Measurements from ENCODE around the gene TTLL13.

Gene TTLL13, protein sequence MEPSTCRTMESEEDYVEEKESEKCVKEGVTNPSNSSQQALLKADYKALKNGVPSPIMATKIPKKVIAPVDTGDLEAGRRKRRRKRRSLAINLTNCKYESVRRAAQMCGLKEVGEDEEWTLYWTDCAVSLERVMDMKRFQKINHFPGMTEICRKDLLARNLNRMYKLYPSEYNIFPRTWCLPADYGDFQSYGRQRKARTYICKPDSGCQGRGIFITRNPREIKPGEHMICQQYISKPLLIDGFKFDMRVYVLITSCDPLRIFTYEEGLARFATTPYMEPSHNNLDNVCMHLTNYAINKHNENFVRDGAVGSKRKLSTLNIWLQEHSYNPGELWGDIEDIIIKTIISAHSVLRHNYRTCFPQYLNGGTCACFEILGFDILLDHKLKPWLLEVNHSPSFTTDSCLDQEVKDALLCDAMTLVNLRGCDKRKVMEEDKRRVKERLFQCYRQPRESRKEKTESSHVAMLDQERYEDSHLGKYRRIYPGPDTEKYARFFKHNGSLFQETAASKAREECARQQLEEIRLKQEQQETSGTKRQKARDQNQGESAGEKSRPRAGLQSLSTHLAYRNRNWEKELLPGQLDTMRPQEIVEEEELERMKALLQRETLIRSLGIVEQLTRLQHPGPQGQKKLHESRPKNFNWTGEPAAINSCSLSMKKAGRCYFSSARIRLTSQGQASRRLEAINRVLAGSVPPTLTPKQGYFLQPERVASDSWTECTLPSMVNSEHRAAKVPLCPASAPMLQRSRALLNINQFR

DNA sequence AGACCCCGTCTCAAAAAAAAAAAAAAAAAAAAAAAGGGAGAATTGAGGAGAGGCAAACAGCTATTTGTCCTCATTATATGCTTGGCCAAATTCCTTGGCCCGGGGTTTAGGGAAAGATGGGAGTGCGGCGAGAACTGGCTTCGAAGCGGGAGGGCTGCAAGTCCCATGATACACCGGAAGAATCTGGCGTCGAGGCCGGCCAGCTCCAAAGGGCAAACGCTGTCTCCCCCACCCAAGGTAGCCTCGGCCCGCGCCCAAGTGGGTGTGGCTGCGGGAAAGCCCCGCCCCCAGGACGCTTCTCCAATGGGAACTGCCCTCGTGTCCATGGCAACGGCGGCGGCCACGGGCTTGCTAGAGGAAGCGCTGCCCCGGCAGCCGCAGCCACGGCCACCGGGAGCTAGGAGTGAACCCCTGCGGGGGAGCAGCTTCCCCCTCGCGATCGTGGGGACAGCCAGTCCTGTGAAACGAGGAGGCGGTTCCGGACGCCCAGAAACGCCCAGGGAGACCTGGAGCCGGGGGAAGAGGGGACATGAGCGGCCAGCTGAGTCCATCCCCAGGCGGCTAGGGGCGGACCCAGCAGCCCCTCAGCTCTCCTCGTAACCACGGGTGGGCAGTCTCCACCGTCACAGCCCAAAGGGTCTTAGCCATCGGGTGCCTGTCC is at the start of gene TTLL13:
Gene TTLL13 (plus strand): TSS at position 354 of the 661 bp plus-strand sequence. CDS start 1,075 bp downstream, outside the sequence.
- peak; percentile 82 for DNase-seq

DNA sequence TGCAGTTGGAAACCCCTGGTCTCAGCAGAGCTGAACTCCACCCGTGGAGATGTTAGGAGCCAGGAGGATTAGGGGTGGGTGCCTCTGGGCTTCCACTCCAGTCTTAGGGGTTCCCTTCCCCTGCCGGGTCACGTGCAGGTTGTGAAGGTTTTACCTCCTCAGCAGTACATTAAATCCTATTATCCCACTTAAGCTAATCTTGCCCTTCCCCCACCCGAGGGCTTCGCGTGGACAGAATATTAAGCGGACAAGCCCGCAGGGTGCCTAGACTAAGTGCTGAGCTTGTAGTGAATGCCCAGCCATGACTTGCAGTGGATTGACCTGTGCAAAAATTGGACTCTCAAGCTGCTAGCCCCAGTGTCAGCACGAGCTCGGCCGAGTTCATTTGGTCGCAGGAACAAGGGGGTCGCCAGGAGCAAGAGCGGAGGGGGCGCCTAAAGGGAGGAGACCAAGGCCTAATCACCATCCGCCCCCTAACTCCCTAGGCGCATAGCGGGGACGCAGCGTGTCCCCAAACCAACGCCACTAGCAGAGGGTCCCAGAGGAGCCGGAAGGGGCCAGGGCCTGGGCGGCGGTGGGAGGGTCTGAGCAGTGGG is 48.7 kb upstream of the TTLL13 start:
- DNase-seq = peak; percentile 45

DNA sequence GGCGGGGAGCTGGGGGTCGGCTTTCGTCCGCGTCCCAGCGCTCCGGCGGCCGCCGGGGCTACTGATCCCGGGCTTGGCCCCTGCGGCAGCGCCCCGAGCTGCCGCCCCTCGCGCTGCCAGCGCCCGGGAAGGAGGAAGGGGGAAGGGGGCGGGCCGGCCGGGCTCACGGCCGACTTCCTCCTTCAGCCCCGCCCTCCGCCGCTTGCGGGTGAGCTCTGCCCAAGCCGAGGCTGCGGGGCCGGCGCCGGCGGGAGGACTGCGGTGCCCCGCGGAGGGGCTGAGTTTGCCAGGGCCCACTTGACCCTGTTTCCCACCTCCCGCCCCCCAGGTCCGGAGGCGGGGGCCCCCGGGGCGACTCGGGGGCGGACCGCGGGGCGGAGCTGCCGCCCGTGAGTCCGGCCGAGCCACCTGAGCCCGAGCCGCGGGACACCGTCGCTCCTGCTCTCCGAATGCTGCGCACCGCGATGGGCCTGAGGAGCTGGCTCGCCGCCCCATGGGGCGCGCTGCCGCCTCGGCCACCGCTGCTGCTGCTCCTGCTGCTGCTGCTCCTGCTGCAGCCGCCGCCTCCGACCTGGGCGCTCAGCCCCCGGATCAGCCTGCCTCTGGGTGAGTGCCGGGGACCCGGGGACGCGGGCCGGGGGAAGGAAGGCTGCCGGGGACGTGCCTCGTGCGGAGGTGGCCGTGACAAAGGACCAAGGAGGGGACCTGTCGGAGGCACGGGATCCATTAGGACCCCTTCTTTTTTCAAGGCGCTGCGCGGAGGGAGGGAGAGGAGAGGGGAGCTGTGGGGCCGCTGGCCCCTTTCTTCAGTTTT is 48.0 kb upstream of the TTLL13 start, which contains the start of gene SEMA4B:
Gene SEMA4B (plus strand): TSS at position 201 of the 814 bp plus-strand sequence. CDS start 249 bp downstream, at position 450.
- DNase-seq = peak; percentile 68

DNA sequence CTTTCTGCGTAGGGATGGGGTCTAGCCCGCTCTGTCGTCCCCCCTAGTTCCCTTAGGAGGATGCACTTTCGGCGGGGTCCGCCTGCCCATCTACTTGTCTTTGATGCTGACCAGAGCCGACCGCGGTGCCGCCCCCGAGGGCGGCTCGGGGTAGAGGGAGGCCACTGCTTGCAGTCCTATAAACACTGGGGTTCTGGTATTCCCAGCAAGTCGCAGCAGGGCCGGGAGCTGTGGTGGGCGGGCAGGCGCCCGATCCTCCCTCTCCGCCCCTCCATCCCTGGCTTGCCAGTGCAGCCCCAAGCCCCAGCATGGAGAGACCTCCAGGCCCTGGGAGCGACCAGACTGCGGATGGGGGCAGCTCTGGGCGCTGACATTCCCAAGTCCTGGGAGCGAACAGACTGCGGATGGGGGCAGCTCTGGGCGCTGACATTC is 47.4 kb upstream of the TTLL13 start:
- no peak for DNase-seq

DNA sequence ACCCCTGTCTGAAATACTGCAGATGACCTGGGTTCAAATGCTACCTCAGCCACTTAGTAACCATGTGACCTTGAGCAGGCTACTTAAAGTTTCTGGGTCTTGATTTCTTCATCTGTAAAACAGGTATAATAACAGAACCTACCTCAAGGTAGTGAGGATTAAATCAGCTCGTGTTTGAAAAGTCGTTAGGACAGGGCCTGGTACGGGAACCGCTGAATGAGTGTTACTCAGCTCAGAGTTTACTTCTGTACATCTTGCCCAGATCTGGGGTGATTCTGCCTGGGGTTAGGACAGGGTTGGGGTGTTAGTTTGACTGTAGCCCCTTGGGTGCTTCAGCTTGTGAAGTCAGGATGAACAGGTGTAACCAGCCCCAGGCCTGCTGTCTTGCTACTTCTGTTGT is 46.4 kb upstream of the TTLL13 start:
- DNase-seq = no peak

DNA sequence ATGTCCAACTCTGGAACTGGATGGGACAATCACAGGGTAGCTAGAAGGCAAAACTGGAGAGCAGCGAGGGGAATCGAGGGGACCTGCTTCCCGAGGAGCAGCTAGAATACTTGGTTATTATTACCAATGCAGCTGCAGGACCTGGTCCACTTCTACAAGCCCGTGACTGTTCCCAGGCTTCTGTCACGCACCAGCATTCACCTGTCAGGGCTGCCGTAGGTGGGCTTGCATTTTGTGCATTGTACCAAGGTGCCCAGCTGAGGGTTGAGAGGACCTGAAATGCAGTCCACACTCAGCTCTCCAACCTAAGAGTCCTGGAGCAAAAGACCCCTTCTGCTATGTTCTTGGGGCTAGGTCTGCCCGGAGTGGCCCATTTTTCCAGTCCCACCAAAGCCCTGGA is 45.9 kb upstream of the TTLL13 start:
- no peak for DNase-seq

DNA sequence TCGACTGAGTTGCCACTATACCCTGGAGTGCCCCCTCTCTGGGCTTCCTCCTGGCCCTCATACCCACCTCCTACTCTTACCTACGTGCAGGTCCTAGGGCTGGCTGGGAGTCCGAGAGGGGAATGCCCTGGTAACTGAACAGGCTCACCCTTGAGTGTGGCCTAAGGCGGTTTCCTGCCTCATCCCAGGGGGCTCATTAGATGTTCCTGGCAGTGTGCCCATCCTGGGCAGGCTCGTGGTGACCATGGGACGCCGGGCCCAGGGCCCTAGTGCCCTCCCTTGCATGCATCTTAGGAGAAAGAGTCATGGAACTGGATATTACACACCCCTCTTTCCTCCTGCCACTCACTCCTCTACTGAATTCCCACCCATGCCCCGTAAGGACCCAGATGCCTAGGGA is 45.4 kb upstream of the TTLL13 start:
- peak; percentile 37 for DNase-seq

DNA sequence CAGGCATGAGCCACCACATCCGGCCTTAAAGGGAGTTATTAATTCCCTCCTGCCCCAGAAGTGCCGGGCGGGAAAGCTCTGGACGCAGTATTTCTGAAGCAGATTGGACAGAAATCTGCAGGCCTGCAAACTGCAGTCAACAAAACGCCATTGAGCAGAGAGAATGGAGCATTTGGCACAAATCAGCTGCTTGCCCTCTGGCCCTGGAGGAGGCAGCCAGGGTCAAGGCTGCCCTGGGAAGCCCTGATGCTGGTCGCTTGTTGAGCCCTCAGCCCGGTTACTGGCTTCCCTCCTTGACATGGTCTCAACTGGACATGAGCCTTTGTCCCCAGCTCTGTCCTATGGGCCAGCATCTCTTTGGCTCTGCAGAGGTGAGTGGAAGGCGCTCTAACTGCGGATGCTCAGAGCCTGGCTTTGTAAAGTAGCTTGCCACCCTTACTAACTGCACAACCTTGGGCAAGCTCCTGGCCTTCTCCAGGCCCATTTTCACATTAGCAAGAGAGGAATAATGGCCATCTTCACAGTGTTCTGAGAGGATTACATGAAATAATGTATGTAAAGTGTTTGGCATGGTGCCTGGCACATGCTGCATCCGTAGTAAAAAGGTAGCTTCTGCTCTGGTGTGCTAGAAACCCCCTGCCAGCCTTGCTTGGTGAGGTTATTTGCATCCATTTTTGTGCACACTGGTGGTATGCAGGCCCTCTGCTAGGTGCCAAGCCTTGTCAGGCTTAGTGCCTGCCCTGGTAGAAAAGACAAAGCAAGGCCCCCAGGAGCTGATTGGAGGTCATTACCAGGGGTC is 44.1 kb upstream of the TTLL13 start:
- DNase-seq = peak; percentile 46

DNA sequence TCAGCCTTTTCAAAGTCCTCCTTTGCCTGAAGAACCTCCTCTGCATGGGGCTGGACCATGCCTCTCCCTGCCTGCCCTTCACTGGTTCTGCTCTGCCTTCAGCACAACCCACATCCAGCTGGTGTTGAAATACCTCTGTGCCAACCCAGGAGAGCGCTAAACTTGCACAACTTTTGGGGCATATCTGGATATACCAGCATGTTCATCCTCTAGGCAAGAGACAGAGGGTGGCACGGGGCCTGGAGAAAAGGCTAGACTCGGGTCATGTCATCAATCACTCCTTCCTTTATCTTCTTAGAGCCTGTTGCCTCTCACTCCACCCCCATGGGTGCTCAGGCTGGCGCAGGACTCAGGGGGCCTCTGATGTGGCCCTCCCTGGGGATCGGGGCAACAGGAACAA is 43.5 kb upstream of the TTLL13 start:
- no peak for DNase-seq

DNA sequence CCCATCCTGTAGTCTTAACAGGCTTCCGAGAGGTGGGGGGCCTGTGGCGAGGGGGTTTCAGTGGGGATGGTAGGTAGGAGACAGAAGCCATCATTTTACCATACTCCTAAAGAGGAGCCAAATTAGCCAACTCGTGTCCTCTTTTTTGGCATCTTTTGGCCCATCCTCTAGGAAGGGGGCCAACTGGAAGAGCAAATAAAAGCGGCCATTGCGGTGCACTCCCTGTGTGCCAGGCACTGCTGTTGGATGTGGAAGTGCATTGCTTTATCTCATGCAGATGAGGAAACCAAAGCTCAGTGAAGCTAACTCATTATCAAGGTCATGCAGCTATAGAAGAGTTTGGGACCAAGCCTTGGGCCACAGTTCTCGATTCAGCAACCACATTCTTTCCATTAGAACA is 42.1 kb upstream of the TTLL13 start:
- DNase-seq = no peak

DNA sequence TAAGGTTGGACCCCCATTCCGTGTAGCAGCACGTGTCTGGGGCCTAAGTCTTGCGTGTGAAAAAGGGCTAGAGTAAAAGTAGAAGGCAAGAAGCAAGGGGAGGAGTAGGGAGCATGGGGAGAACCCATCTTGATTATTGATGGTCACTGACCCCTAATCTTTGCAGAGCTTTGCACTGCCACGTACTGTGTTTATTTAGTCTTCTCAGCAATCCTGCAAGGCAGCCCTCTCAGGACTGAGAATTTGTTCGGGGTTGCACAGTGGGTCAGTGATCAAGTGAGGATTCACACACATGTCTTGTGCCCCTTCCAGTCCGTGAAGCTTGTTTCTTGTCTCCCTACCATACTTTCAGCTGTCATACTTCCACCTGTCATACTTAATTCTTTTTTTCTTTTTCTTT is 41.0 kb upstream of the TTLL13 start:
- DNase-seq = no peak

DNA sequence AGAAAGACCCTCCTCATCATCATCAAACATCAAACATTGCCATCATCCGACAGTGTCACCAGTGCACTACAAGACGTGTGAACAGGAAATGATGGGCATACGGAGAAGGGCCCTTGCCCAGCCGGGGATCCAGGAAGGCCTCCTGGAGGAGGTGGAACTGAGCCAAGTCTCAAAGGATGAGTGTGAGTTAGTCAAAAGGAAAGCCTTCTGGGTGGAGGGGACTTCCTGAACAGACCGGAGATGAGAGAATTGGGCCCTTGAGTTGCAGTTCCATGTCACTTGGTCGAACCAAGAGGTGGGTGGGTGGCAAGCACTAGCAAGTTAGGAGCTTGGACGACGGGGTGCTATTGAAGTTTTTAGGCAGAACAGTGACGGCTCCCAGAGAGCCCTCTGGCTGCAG is 39.8 kb upstream of the TTLL13 start:
- DNase-seq = no peak

DNA sequence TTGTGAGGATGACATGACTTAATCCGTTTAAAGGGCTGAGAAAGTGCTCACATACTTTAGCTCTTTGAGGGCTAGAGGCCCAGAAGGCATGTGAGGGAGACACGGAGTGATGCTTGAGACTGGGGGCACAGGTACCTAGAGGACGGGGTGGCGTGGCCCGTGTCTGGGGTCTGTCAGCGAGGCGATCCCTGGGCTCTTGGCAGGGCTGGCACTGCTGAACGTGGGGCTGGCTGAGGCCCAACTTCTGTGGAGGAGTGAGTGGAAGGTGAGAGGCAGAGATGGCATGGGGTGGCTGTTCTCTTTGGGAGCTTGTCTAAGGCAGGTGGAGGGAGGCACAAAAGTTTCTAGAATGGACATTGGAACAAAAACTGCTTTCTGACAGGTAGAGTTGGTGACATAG is 38.8 kb upstream of the TTLL13 start:
- DNase-seq = no peak

DNA sequence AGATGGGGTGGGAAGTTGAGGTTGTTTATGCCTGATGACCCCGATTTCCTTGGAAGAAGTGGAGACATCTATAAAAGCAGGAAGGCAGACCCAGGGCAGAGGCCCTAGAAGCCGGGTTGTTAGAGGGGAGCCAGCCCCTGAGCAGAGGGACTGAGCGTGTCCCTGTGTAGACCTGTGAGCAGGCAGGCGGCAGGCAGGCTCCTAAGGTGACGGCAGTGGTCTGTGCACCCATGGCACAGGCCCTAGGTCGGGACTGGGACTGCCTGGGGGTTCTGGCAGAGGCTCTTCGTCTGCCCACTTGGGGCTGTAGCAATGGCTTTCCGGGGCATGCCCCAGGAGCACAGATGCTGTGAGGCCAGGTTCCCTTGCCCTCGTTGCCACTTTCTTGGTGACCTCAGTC is 38.3 kb upstream of the TTLL13 start:
- no peak for DNase-seq

DNA sequence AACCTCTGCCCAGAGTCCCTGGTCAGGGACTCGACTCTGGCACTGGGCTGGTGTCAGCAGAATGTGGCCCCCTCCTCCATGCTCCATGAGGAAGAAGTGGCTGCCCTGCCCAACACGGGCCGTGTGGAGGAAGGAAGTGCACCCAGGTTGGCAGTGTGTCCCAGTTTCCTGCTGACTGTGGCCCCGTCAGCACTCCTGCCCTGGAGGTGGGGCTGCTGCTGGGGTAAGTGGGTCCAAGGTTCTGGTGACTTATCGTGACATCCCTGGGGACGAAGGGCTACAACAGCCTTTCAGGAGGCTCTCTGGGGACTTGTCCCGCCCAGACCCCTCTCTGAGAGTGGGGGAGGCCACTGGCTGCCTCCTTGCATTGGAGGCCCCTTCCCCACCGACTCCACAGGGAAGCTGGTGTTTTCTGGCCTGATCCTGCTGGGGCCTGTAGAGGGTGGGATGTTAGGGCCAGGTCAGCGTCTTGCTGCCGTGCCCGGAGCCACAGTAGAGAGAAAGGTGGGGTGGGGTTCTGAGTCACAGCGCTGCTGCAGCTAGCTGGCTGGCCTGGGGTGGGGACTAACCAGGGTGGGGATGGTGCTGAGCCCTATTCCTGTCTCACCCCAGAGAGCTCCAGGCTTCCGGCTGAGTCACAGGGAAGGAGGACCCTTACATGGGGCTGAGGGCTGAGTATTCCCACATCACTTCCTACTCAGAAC is 37.8 kb upstream of the TTLL13 start:
- no peak for DNase-seq

DNA sequence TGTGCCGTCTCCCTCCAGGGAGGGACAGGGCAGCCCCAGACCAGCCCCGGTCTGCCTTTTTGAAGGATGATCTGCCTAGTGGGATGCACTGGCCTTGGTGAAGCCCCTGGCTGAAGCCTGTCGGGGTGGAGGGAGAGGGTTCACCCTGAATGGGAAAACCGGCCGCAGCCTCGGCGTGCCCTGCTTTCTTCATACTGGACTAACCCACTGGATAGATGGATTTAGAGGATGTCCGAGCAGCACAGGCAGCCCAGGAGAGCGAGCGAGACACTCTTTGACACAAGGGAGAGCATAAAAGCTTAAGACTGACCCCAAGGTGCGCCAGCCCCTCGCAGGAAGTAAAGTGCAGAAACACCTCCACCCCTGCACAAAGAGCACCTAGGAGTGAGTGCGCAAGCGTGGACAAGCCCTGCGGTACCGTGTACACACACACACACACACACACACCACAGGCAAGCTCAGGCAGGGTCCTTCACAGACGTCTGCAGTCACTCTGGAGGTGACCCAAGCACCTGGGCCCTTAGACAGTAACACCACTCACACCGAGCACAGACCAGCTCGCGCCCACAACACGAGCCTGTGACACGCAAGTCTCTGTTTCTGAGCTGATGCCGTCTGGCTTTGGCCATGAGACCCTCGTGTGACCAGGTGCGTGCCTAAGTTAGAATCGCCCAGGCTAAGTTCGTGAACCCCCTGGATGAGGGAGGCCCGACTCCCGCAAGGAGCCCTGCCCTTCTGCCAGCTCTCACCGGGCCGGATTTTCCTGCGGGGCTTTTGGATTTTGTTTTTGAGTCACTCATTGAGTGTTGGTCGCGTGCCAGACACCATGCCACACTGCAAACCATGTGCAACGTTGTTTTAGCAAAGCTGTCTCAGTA is 36.9 kb upstream of the TTLL13 start:
- no peak for DNase-seq

DNA sequence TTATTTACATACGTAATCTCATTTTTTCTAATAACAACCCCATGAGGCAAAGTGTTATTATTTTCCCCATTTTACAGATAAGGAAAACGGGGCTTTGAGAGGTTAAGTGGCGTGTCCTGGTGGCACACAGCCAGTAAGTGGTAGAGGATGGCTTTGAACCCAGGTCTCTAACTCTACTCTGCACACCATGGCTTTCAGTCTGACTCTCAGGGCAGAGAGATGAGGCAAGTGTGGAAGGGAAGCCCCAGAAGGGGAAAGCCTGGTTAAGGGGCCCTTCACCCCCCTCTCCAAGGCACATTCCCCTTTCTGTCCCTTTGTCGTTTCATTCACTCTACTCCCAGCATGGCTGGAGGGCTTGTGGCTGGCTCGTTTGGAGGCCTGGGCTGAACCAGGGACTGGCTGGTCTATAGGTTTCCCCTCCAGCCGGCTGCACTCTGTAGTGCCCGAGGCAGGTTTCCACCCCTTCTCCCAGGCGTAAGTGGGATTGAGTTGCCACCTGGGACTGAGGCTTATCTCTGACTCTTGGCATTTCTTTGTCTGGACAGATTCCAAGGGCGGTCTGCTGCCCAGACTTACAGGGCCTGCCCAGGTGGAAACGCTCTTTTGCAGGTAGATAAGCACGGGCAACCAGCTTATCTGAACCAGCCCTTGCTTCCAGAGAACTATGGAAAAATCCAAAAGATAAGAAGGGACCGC is 36.1 kb upstream of the TTLL13 start:
- no peak for DNase-seq

DNA sequence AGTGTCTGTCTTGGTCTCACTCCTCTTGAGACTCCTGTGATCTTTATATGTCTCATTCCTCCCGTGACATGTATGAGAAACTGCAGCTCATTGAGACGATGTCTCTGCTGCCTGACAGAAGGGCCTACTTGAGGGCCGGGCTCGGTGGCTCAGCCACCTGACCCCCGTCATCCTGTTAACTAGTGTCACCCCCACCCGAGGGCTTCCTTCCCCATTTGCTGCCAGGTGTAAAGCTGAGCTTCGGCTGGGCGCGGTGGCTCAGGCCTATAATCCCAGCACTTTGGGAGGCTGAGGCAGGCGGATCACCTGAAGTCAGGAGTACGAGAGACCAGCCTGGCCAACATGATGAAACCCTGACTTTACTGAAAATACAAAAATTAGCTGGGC is 35.5 kb upstream of the TTLL13 start:
- no peak for DNase-seq
